GM18499 (cell line): ENCODE measurements around the gene OR4L1.
"Not testable (repeated sequence)": the region's sequence is repeated elsewhere in the genome, so short reads cannot be mapped to it uniquely, and the experiment has no call there.

Source experiments
- ATAC-seq: cut with Tn5 transposase; IDR thresholded peaks from one replicate; pipeline ENCODE4 v1.9.1; 2021; ENCODE audit warnings: moderate number of reproducible peaks; ENCODE audit not compliant: insufficient read depth, unreplicated experiment

The OR4L1 gene

DNA sequence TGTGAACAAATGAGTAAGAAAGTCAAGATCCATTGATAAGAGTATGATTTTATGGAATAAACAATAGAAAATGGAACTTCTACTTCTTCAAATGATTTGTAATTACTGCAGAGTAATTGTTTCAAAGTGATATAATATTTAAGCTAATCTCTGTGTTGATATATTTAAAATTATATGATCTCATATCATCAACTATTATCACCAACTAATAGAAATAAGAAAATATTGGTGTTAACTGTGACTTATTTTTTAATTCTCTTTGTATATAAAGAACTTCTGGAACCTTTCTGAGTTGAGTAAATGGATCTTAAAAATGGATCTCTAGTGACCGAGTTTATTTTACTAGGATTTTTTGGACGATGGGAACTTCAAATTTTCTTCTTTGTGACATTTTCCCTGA is at the start of gene OR4L1:
Gene OR4L1, plus strand, starts transcription at position 301 of the 400 bp plus-strand sequence. Its CDS starts 0 bp downstream, at position 301.
- ATAC-seq, result no peak

- no peak for ATAC-seq
These were observed 40.5 kb upstream of the OR4L1 start, which contains the start of gene OR4K14 for GRCh38 chr14:20019257-20019865. Gene OR4K14 (minus strand): TSS chr14:20019307. CDS start chr14:20015193, 4,114 bp downstream.

- no peak for ATAC-seq
These were observed 28.8 kb upstream of the OR4L1 start for GRCh38 chr14:20031058-20031457.

GRCh38 chr14:20035449-20035848 is 24.4 kb upstream of the OR4L1 start:
- ATAC-seq, result no peak

DNA sequence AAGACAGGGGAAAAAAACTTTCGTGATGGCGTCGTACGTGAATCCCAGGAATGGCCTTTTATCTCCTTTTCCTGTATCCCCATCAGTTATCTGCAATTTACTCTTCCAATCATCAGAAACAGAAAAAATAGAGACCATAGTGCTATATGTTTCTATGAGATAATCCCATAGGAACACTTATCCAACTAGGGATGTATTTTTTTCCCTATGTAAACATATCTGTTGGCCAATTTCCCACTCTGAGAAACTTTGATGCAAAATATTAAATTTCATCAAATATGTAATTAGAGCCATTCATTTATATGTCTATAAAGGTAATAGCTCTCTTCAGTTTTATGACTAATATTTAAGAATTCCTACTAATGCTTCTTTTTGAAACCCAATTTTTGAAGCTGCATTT is 23.9 kb upstream of the OR4L1 start, which contains the start of gene OR4K13:
Gene OR4K13, minus strand, starts transcription at position 101 of the 400 bp plus-strand sequence. CDS start 1,280 bp downstream, outside the sequence.
- no peak for ATAC-seq

- ATAC-seq, result no peak
These were observed 15.6 kb upstream of the OR4L1 start for GRCh38 chr14:20044243-20044642.

- ATAC-seq, result no peak
These were observed 11.6 kb upstream of the OR4L1 start for GRCh38 chr14:20048202-20048601.

GRCh38 chr14:20092050-20092449 is 32.2 kb downstream of the OR4L1 start:
- ATAC-seq, result no peak

GRCh38 chr14:20093442-20093841 is 33.6 kb downstream of the OR4L1 start:
- no peak for ATAC-seq

DNA sequence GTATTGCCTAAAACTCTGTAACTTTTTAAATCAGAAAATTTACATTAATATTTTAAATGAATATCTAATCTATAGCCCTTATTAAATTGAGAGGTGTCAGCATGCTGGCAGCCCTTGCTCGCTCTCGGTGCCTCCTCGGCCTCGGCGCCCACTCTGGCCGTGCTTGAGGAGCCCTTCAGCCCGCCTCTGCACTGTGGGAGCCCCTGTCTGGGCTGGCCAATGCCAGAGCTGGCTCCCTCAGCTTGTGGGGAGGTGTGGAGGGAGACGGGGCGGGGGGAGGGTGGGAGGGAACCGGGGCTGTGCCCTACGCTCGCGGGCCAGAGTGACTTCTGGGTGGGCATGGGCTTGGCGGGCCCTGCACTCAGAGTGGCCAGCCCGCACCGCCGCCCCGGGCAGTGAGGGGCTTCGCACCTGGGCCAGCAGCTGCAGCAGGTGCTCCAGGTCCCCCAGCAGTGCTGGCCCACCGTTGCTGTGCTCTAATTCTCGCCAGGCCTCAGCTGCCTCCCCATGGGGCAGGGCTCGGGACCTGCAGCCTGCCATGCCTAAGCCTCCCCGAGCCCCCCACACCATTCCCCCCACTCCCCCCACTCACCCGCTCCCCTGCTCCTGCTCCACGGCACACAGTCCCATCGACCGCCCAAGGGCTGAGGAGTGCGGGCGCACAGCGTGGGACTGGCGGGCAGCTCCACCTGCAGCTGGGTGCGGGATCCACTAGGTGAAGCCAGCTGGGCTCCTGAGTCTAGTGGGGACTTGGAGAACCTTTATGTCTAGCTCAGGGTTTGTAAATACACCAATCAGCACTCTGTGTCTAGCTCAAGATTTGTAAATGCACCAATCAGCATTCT is 39.3 kb downstream of the OR4L1 start:
- ATAC-seq, result not testable (repeated sequence)

DNA sequence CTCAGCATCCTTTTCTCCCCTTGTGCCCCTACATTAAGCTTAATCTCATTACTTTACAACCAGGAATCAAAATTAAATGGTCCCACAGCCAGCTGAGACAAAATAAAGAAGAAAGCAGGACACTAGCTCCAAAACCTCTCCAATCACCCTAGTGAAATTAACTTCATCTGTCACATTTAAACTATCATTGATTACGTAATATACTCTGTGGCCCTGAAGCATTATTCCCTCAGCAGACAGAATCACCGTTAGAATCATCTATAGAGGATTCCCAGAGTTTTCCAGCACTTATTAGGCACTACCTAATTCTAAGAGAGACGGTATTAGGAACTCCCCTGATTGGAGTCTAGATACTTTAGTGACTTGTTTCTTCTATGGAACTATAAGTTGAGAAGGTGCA is 50.6 kb downstream of the OR4L1 start, which contains the start of gene OR4K17:
Gene OR4K17, plus strand, starts transcription at position 302 of the 400 bp plus-strand sequence. CDS start 6,761 bp downstream, outside the sequence.
- ATAC-seq, result no peak
